ENCODE measurements around the gene CELA1. TPM values are rescaled to one million over a fixed set of nuclear protein-coding genes. Genes with fewer than 3 reads are reported as not detected.
"Not testable (repeated sequence)": the region's sequence is repeated elsewhere in the genome, so short reads cannot be mapped to it uniquely, and the experiment has no call there.

Gene CELA1
- total and polyA plus RNA-seq, 4 experiments from 2014 or later = 0.36 to 3.7 (median 1.2) TPM

DNA sequence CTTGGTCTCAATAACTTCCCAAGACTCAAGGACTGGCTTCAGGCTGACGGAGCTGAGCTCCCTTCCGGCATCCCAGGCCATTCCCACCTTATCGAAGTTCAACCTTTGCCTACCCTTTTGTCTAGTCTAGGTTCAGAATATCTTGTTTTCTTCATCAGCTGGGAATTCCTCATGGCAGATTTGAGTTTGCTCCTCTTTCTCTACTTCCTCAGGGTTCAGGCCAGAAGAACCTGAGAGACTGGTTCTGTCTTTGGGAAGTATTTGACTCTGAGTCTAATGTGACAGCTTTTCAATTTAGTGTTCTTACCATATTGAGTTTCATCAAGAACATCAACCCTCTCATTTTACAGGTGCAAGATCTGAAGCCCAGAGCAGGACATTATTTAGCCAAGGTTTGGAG lies 24.6 kb downstream of the CELA1 start:
- Histone ChIP-seq H3K4me1 (ENCODE audit: insufficient read depth, low read length) (peaks cover 78% of the 10 kb centered on the region), H3K27ac (ENCODE audit: low read depth, low read length) (peak overlapping the region; percentile 94), H3K9me3 (ENCODE audit: control insufficient read depth in 1 of 2, low read length in 2 of 2) (no peaks in the 10 kb centered on the region), H3K27me3 (ENCODE audit: insufficient read depth, low read length) (no peaks in the 10 kb centered on the region), H3K4me3 (ENCODE audit: low read length in 2 of 2) (peak overlapping the region; percentile 49 to 61), H3K36me3 (ENCODE audit: insufficient read depth, low read length) (no peaks in the 10 kb centered on the region)
- Mint-ChIP-seq H3K27me3 (no peaks in the 10 kb centered on the region), H3K27ac (peak overlapping the region; percentile 95 to 98 (median 98)), H3K36me3 (peaks cover 47 to 48% of the 10 kb centered on the region in 2 donors), H3K4me1 (peaks cover 55 to 93% (median 74%) of the 10 kb centered on the region in 4 donors), H3K4me3 (peak overlapping the region; percentile 82 to 99 (median 96)), H3K9me3 (no peaks in the 10 kb centered on the region)
- no peak for DNase-seq
- POLR2A ChIA-PET (ENCODE audit: partially characterized antibody) = interaction anchor here (0.8 to 7.3 kb wide), 8 partner anchors 8 to 104 kb away, joined by 3 to 86 read pairs (median 22); partner anchors contain the start of genes DAZAP2, POU6F1 and SMAGP
- intact Hi-C loops (cut with micrococcal nuclease) = loop anchor here (2.0 to 10.0 kb wide), 4 partner anchors 21 to 557 kb away; partner anchors contain the start of genes ATF1 and LETMD1
- CTCF ChIA-PET (ENCODE audit: partially characterized antibody) = interaction anchor here (1.2 to 16.9 kb wide), 5 partner anchors 10 to 51 kb away, joined by 3 to 191 read pairs (median 6); no protein-coding TSS in a partner anchor

DNA sequence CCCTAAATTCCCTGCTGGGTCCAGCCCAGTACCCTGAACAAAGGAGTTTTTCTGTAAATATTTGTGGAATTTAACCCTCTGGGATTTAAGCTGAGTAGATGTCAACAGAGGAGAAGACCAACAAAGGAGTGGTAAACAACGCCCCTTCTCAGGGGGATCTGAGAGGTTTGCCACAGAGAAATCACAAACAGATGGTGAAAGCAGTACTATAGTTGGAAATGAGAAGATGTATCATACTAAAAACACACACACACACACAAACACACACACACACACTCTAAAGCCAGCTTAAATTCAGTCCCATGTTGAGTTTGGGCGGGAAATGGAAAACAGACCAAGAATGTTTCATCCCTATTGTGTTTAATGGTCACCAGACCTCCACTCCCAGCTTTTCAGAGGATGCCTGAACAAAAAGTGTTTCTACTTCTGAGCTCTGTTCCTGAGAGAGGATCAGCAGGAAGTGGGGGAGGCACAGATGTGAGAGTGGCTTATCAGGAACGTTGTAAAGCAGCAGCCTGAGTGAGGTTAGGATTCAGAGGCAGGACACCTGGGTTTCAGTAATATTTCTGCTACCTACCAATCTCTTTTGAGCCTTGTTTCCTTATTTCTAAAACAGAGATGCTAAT lies 25.7 kb downstream of the CELA1 start:
- no peaks in the 10 kb centered on the region for H3K27me3 Mint-ChIP-seq
- CTCF ChIA-PET (ENCODE audit: partially characterized antibody) = interaction anchor here (1.3 to 16.9 kb wide), 5 partner anchors 14 to 58 kb away, joined by 3 to 191 read pairs (median 6); no protein-coding TSS in a partner anchor
- H3K27ac ChIP-seq (ENCODE audit: low read depth, low read length) = peak overlapping the region; percentile 94
- H3K36me3 ChIP-seq (ENCODE audit: insufficient read depth, low read length) = no peaks in the 10 kb centered on the region
- H3K27ac Mint-ChIP-seq = peak overlapping the region; percentile 95 to 98 (median 98)
- no peaks in the 10 kb centered on the region for H3K9me3 Mint-ChIP-seq
- POLR2A ChIA-PET (ENCODE audit: partially characterized antibody) = interaction anchor here (0.8 to 7.3 kb wide), 7 partner anchors 9 to 237 kb away, joined by 3 to 86 read pairs (median 27); partner anchors contain the start of genes CSRNP2 and DAZAP2
- H3K27me3 ChIP-seq (ENCODE audit: insufficient read depth, low read length) = no peaks in the 10 kb centered on the region
- intact Hi-C loops (cut with micrococcal nuclease) = loop anchor here (5.0 to 10.0 kb wide), 3 partner anchors 39 to 556 kb away; partner anchors contain the start of genes ATF1 and LETMD1
- H3K4me3 Mint-ChIP-seq = peak overlapping the region; percentile 82 to 99 (median 96)
- H3K36me3 Mint-ChIP-seq = peaks cover 53 to 54% of the 10 kb centered on the region in 2 donors
- peak in 1 of 5 donors; percentile 29 for DNase-seq
- peak overlapping the region; percentile 61 to 73 for H3K4me3 ChIP-seq (ENCODE audit: low read length in 2 of 2)
- peaks cover 78% of the 10 kb centered on the region for H3K4me1 ChIP-seq (ENCODE audit: insufficient read depth, low read length)
- H3K9me3 ChIP-seq (ENCODE audit: control insufficient read depth in 1 of 2, low read length in 2 of 2) = no peaks in the 10 kb centered on the region
- peaks cover 53 to 93% (median 72%) of the 10 kb centered on the region in 4 donors for H3K4me1 Mint-ChIP-seq

DNA sequence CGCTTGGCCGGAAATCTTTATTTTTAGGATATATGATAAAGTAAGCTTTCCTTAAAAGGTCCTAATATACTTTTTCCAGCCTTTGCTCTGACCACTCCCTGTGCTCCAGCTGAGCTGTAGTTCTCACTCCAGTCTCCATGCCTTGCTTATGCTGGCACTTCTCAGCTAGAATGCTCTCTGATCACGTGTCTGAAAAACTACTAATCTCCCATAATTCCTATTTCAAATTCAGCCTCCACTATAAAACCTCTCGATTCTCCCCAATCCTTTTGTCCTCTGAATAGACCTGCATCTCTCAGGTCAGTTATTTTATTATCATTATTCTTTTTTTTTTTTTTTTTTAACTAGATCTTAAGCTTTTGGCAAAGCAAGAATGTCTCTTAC lies 26.2 kb downstream of the CELA1 start:
- intact Hi-C loops (cut with micrococcal nuclease) = loop anchor here (5.0 to 10.0 kb wide), 3 partner anchors 38 to 556 kb away; partner anchors contain the start of genes ATF1 and LETMD1
- Histone ChIP-seq H3K36me3 (ENCODE audit: insufficient read depth, low read length) (no peaks in the 10 kb centered on the region), H3K27ac (ENCODE audit: low read depth, low read length) (peak overlapping the region; percentile 72), H3K27me3 (ENCODE audit: insufficient read depth, low read length) (no peaks in the 10 kb centered on the region), H3K9me3 (ENCODE audit: control insufficient read depth in 1 of 2, low read length in 2 of 2) (no peaks in the 10 kb centered on the region), H3K4me3 (ENCODE audit: low read length in 2 of 2) (peak overlapping the region in 1 of 2 donors; percentile 8), H3K4me1 (ENCODE audit: insufficient read depth, low read length) (peaks cover 78% of the 10 kb centered on the region)
- ChIA-PET CTCF (ENCODE audit: partially characterized antibody) (interaction anchor here (0.8 to 16.9 kb wide), 6 partner anchors 14 to 103 kb away, joined by 3 to 191 read pairs (median 6); partner anchors contain the start of gene POU6F1), POLR2A (ENCODE audit: partially characterized antibody) (interaction anchor here (0.8 to 7.3 kb wide), 9 partner anchors 10 to 237 kb away, joined by 3 to 86 read pairs (median 12); partner anchors contain the start of genes CSRNP2, DAZAP2 and POU6F1)
- no peaks in the 10 kb centered on the region for H3K9me3 Mint-ChIP-seq
- H3K4me1 Mint-ChIP-seq = peaks cover 55 to 93% (median 73%) of the 10 kb centered on the region in 4 donors
- no peak for DNase-seq
- H3K27ac Mint-ChIP-seq = peak overlapping the region; percentile 95 to 98 (median 98)
- H3K36me3 Mint-ChIP-seq = peaks cover 57 to 58% of the 10 kb centered on the region in 2 donors
- peak overlapping the region; percentile 72 to 99 (median 94) for H3K4me3 Mint-ChIP-seq
- H3K27me3 Mint-ChIP-seq = no peaks in the 10 kb centered on the region

DNA sequence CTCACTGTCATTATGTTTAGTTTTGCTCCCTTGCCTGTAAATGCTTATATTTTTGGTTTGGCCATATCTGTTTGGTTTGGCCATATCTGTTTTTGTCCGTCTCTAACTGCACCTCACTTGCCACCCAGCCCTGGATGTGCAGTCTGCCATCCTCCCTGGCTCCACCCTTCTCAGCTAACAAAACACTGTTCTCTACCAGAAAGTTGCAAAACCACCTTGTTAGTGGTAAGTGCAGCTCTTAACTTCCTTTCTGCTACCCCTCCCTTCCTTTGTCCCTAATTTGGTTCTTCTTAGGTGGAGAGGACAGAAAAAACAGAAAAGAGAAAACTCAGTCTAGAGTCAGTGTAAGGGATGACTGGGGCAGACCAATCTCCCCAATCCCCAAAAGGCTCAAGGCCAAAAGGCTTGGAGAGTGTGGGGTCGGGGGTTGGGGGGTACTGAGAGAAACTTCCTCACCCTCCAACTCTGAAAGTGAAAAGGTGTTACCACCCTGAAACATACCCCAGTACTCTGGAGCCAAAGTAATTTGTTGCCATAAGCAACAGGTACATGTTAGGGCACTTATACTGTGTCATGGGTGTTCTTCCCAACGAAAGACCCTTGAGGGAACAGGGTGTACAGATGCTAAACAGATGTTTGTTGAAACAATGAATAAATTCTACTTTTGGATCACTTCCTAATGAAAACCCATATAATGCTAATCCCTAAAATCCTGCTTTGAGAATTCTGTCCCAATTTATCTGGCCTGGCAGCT lies 27.5 kb downstream of the CELA1 start:
- H3K4me3 ChIP-seq (ENCODE audit: low read length in 2 of 2) = peak overlapping the region; percentile 30 to 58
- H3K36me3 ChIP-seq (ENCODE audit: insufficient read depth, low read length) = no peaks in the 10 kb centered on the region
- Mint-ChIP-seq H3K36me3 (peaks cover 57 to 60% of the 10 kb centered on the region in 2 donors), H3K27ac (peak overlapping the region; percentile 93 to 98 (median 98)), H3K27me3 (no peaks in the 10 kb centered on the region), H3K4me3 (peak overlapping the region; percentile 80 to 99 (median 89)), H3K4me1 (peaks cover 49 to 93% (median 63%) of the 10 kb centered on the region in 4 donors), H3K9me3 (no peaks in the 10 kb centered on the region)
- intact Hi-C loops (cut with micrococcal nuclease) = loop anchor here (1.0 kb wide), 1 partner anchor 22 kb away; no protein-coding TSS in a partner anchor
- ChIA-PET POLR2A (ENCODE audit: partially characterized antibody) (interaction anchor here (0.6 to 7.3 kb wide), 19 partner anchors 8 to 751 kb away, joined by 3 to 86 read pairs (median 8); partner anchors contain the start of genes ATG101, DAZAP2, POU6F1 and SMAGP), CTCF (ENCODE audit: partially characterized antibody) (interaction anchor here (0.9 to 16.9 kb wide), 8 partner anchors 9 to 57 kb away, joined by 3 to 191 read pairs (median 4); no protein-coding TSS in a partner anchor)
- DNase-seq = peak; percentile 70 to 76 (median 74)
- H3K27ac ChIP-seq (ENCODE audit: low read depth, low read length) = peak overlapping the region; percentile 72
- H3K9me3 ChIP-seq (ENCODE audit: control insufficient read depth in 1 of 2, low read length in 2 of 2) = no peaks in the 10 kb centered on the region
- H3K4me1 ChIP-seq (ENCODE audit: insufficient read depth, low read length) = peaks cover 79% of the 10 kb centered on the region
- H3K27me3 ChIP-seq (ENCODE audit: insufficient read depth, low read length) = no peaks in the 10 kb centered on the region

DNA sequence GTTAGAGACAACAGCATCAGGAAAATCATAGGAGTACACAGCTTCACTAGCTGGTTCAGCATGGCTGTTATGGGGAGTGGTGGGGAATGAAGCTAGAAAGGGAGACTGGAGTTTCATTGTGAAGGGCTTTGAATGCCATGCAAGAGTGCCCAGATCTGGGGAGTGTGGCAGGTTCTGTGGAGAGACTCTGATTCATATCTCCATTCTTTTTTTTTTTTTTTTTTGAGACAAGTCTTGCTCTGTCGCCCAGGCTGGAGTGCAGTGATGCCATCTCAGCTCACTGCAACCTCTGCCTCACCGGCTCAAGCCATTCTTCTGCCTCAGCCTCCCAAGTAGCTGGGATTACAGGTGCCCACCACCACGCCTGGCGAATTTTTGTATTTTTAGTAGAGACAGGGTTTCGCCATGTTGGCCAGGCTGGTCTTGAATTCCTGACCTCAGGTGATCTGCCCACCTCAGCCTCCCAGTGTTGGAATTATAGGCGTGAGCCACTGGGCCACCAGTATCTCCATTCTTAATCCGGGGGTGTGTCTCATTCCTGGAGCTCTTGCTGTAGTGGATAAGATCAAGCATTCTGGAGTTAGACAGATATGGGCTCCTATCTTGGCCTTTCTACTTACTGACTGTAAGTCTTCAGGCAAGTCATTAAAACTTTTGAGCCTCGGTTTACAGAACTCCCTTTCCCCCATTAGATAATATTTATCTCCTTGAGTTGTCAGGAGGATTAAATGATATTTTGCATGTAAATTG lies 28.2 kb downstream of the CELA1 start:
- intact Hi-C loops (cut with micrococcal nuclease); H3K27me3 ChIP-seq (ENCODE audit: insufficient read depth, low read length); DNase-seq; H3K36me3 ChIP-seq (ENCODE audit: insufficient read depth, low read length); H3K27me3 Mint-ChIP-seq; H3K9me3 Mint-ChIP-seq; H3K9me3 ChIP-seq (ENCODE audit: control insufficient read depth in 1 of 2, low read length in 2 of 2): not testable (repeated sequence)
- ChIA-PET CTCF (ENCODE audit: partially characterized antibody) (interaction anchor here (0.8 to 16.9 kb wide), 11 partner anchors 10 to 56 kb away, joined by 3 to 191 read pairs (median 4); no protein-coding TSS in a partner anchor), POLR2A (ENCODE audit: partially characterized antibody) (interaction anchor here (0.6 to 7.3 kb wide), 19 partner anchors 9 to 752 kb away, joined by 3 to 86 read pairs (median 8); partner anchors contain the start of genes ATG101, DAZAP2, POU6F1 and SMAGP)
- Histone ChIP-seq H3K27ac (ENCODE audit: low read depth, low read length) (peak overlapping the region; percentile 72), H3K4me1 (ENCODE audit: insufficient read depth, low read length) (peaks cover 84% of the 10 kb centered on the region), H3K4me3 (ENCODE audit: low read length in 2 of 2) (peak overlapping the region; percentile 27 to 58)
- Mint-ChIP-seq H3K36me3 (peaks cover 58 to 60% of the 10 kb centered on the region in 2 donors), H3K4me1 (peaks cover 51 to 95% (median 63%) of the 10 kb centered on the region in 4 donors), H3K27ac (peak overlapping the region; percentile 93 to 98 (median 98)), H3K4me3 (peak overlapping the region; percentile 76 to 99 (median 89))

DNA sequence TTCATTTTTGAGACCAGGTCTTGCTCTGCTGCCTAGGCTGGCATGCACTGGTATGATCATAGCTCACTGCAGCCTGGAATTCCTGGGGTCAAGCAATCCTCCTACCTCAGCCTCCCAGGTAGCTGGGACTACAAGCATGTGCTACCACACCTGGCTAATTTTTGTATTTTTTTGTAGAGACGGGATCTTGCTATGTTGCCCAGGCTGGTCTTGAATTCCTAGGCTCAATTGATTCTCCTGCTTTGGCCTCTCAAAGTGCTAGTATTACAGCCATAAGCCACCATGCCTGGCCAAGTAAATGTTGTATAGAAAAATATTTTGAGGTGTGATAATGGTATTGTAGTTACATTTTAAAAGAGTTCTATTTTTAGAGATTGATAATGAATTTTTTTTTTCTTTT lies 35.1 kb downstream of the CELA1 start:
- H3K9me3 ChIP-seq (ENCODE audit: control insufficient read depth in 1 of 2, low read length in 2 of 2) = no peaks in the 10 kb centered on the region
- H3K4me3 ChIP-seq (ENCODE audit: low read length in 2 of 2) = no peak overlapping the region
- no peak overlapping the region for H3K27ac ChIP-seq (ENCODE audit: low read depth, low read length)
- intact Hi-C loops (cut with micrococcal nuclease) = no loop called here
- ChIA-PET POLR2A (ENCODE audit: partially characterized antibody) (interaction anchor here (0.9 to 6.8 kb wide), 3 partner anchors 10 to 73 kb away, joined by 3 to 85 read pairs (median 5); partner anchors contain the start of genes BIN2 and DAZAP2), CTCF (ENCODE audit: partially characterized antibody) (interaction anchor here (1.2 to 9.9 kb wide), 3 partner anchors 29 to 49 kb away, joined by 3 to 119 read pairs (median 4); no protein-coding TSS in a partner anchor)
- Mint-ChIP-seq H3K4me3 (peak overlapping the region in 1 of 8 donors; percentile 26), H3K9me3 (no peaks in the 10 kb centered on the region), H3K27me3 (no peaks in the 10 kb centered on the region), H3K27ac (peak overlapping the region in 4 of 7 donors; percentile 29 to 81 (median 72)), H3K36me3 (peaks cover 48 to 69% of the 10 kb centered on the region in 2 donors), H3K4me1 (peaks cover 43 to 90% (median 58%) of the 10 kb centered on the region in 4 donors)
- peaks cover 79% of the 10 kb centered on the region for H3K4me1 ChIP-seq (ENCODE audit: insufficient read depth, low read length)
- DNase-seq = no peak
- peaks cover 41% of the 10 kb centered on the region for H3K36me3 ChIP-seq (ENCODE audit: insufficient read depth, low read length)
- no peaks in the 10 kb centered on the region for H3K27me3 ChIP-seq (ENCODE audit: insufficient read depth, low read length)

Data from CD4-positive, alpha-beta memory T cell (primary cell).